ENCODE measurements around the gene CRYZL1.

- TF ChIP-seq, protein P1, sequence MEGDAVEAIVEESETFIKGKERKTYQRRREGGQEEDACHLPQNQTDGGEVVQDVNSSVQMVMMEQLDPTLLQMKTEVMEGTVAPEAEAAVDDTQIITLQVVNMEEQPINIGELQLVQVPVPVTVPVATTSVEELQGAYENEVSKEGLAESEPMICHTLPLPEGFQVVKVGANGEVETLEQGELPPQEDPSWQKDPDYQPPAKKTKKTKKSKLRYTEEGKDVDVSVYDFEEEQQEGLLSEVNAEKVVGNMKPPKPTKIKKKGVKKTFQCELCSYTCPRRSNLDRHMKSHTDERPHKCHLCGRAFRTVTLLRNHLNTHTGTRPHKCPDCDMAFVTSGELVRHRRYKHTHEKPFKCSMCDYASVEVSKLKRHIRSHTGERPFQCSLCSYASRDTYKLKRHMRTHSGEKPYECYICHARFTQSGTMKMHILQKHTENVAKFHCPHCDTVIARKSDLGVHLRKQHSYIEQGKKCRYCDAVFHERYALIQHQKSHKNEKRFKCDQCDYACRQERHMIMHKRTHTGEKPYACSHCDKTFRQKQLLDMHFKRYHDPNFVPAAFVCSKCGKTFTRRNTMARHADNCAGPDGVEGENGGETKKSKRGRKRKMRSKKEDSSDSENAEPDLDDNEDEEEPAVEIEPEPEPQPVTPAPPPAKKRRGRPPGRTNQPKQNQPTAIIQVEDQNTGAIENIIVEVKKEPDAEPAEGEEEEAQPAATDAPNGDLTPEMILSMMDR (IDR thresholded peaks at IDR 0.05) = no peak
- TF ChIP-seq POLR2A (IDR thresholded peaks at IDR 0.05) = no peak
Measured at GRCh38 chr21:33550772-33551660, 90.5 kb downstream of the CRYZL1 start.

Data from lower leg skin (tissue), 3 donors.